Nephron progenitor cell (in vitro differentiated cells): ENCODE measurements around the gene ANK2.
A peak's percentile ranks its signal among the peaks of the same experiment; 100 is the strongest.

Experiments used
- DNase-seq: peaks from one replicate; pipeline ENCODE4 v3.0.0; 2021
- H3K27ac Mint-ChIP-seq: 2 replicates; pipeline ENCODE4 v1.8.0; 2021; ENCODE audit warnings: mild to moderate bottlenecking, moderate library complexity, mixed read lengths
- H3K27me3 Mint-ChIP-seq: 2 replicates; pipeline ENCODE4 v1.8.0; 2021; ENCODE audit warnings: mild to moderate bottlenecking, low read depth, mixed read lengths; ENCODE audit not compliant: poor library complexity
- H3K36me3 Mint-ChIP-seq: 2 replicates; pipeline ENCODE4 v1.8.0; 2021; ENCODE audit warnings: low read depth, mixed read lengths
- H3K4me1 Mint-ChIP-seq: 2 replicates; pipeline ENCODE4 v1.8.0; 2021; ENCODE audit warnings: mixed read lengths
- H3K4me3 Mint-ChIP-seq: 2 replicates; pipeline ENCODE4 v1.8.0; 2021; ENCODE audit warnings: mild to moderate bottlenecking, moderate library complexity, mixed read lengths
- H3K9me3 Mint-ChIP-seq: 2 replicates; pipeline ENCODE4 v1.8.0; 2021; ENCODE audit warnings: mild to moderate bottlenecking, moderate library complexity, mixed read lengths
- CTCF ChIP-seq: fragments of 200-600 bp; sonication (generic); IDR thresholded peaks from 2 replicates; pipeline ENCODE4 v1.5.0; 2021; ENCODE audit warnings: antibody characterized with exemption

Gene ANK2

GRCh38 chr4:113145519-113146291 lies 96.3 kb downstream of the ANK2 start:
- H3K36me3 Mint-ChIP-seq, result peaks cover 6% of the 10 kb centered on the region
- H3K4me3 Mint-ChIP-seq, result peak overlapping the region; percentile 79
- H3K4me1 Mint-ChIP-seq, result peaks cover 53% of the 10 kb centered on the region

GRCh38 chr4:113146876-113147358 lies 97.5 kb downstream of the ANK2 start:
- no peak for TF ChIP-seq CTCF
- DNase-seq, result no peak
- Mint-ChIP-seq H3K9me3 (no peaks in the 10 kb centered on the region), H3K36me3 (peaks cover 6% of the 10 kb centered on the region), H3K4me3 (peak overlapping the region; percentile 65), H3K4me1 (peaks cover 53% of the 10 kb centered on the region), H3K27me3 (no peaks in the 10 kb centered on the region), H3K27ac (peak overlapping the region; percentile 78)

More at GRCh38 chr4:113145519-113146291, 96.3 kb downstream of the ANK2 start:
- DNase-seq, result peak; percentile 74
- no peak for TF ChIP-seq CTCF
- Mint-ChIP-seq H3K27ac (peak overlapping the region; percentile 97), H3K9me3 (no peaks in the 10 kb centered on the region), H3K27me3 (no peaks in the 10 kb centered on the region)

- Mint-ChIP-seq H3K4me1 (peaks cover 58% of the 10 kb centered on the region), H3K36me3 (peaks cover 6% of the 10 kb centered on the region), H3K27me3 (no peaks in the 10 kb centered on the region), H3K27ac (no peak overlapping the region), H3K4me3 (peak overlapping the region; percentile 65), H3K9me3 (no peaks in the 10 kb centered on the region)
- no peak for TF ChIP-seq CTCF
- DNase-seq, result no peak
Observed at GRCh38 chr4:113147498-113148111, 98.2 kb downstream of the ANK2 start.

- DNase-seq, result no peak
- Mint-ChIP-seq H3K9me3 (no peaks in the 10 kb centered on the region), H3K27ac (no peak overlapping the region), H3K27me3 (no peaks in the 10 kb centered on the region), H3K36me3 (peaks cover 6% of the 10 kb centered on the region), H3K4me3 (no peak overlapping the region), H3K4me1 (peaks cover 47% of the 10 kb centered on the region)
- TF ChIP-seq CTCF, result no peak
Observed at GRCh38 chr4:113148925-113149324, 99.5 kb downstream of the ANK2 start.

- Mint-ChIP-seq H3K27me3 (no peaks in the 10 kb centered on the region), H3K27ac (no peak overlapping the region), H3K36me3 (peaks cover 3% of the 10 kb centered on the region), H3K9me3 (no peaks in the 10 kb centered on the region), H3K4me3 (no peak overlapping the region), H3K4me1 (peaks cover 5% of the 10 kb centered on the region)
- TF ChIP-seq CTCF, result no peak
- DNase-seq, result no peak
Observed at GRCh38 chr4:113153529-113154101, 104.2 kb downstream of the ANK2 start.
